ENCODE data around the gene PTGR2.

Gene PTGR2

DNA sequence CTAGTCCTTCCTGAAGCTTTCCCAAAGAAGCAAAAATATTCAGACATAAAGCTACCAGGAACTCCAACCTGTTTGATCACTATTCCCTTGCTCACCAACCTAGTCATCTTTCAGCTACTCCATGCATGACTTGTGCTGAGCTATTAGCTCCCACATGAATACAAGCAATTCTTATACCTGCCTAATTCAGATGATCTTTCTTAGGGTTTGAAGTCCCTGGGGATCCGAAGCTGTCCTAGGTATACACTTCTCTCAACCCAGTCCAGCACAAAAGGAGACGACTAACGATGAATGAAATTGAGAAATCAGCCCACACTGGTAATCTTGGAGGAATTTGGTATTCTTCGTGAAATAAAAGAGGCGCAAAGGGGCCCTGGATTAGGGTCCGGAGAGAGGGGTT lies 631 bp upstream of the PTGR2 start:
- Histone ChIP-seq H3K4me3 (ENCODE audit: low read length in 2 of 2) (peak overlapping the region; percentile 58 to 60), H2BK120ac (ENCODE audit: low read depth, low read length) (no peak overlapping the region), H3K36me3 (replicated peaks in 1 of 2; ENCODE audit: control insufficient read depth in 2 of 2, insufficient read depth in 2 of 2, low read length in 2 of 2) (no peaks in the 10 kb centered on the region), H3K27me3 (ENCODE audit: control insufficient read depth in 3 of 3, insufficient read depth in 3 of 3, low read depth in 1 of 3, low read length in 3 of 3) (no peaks in the 10 kb centered on the region), H3K4me1 (ENCODE audit: control insufficient read depth in 2 of 2, insufficient read depth in 1 of 2, low read depth in 1 of 2, low read length in 2 of 2) (peaks cover 3 to 5% of the 10 kb centered on the region in 2 donors), H3K27ac (replicated peaks; ENCODE audit: low read length) (peak overlapping the region; percentile 31), H4K8ac (ENCODE audit: low read depth, low read length) (no peak overlapping the region), H3K18ac (ENCODE audit: low read length) (no peak overlapping the region), H3K79me1 (ENCODE audit: low read depth, low read length) (peaks cover 2% of the 10 kb centered on the region), H3K9ac (ENCODE audit: low read depth, low read length, poor library complexity) (no peak overlapping the region), H3K9me3 (replicated peaks in 1 of 2; ENCODE audit: control insufficient read depth in 2 of 2, insufficient read depth in 1 of 2, low read depth in 1 of 2, low read length in 2 of 2) (no peaks in the 10 kb centered on the region), H2AFZ (ENCODE audit: low read length) (peak overlapping the region; percentile 89), H3K23ac (ENCODE audit: low read depth, low read length, poor library complexity) (no peak overlapping the region), H2BK15ac (ENCODE audit: low read length) (no peak overlapping the region), H2BK5ac (ENCODE audit: low read length) (no peak overlapping the region), H3K4me2 (ENCODE audit: insufficient read depth, low read length, poor library complexity, severe bottlenecking) (peak overlapping the region; percentile 54), H3K14ac (ENCODE audit: low read length) (no peak overlapping the region), H4K91ac (ENCODE audit: low read depth, low read length, poor library complexity) (no peak overlapping the region), H2BK12ac (ENCODE audit: low read length) (no peak overlapping the region), H2AK5ac (ENCODE audit: low read depth, low read length) (no peak overlapping the region), H3K4ac (ENCODE audit: low read length) (no peak overlapping the region)
- DNase-seq (ENCODE audit: low spot score), result no peak
- WGBS, 2 donors (ENCODE audit: extremely low coverage in 2 of 2, insufficient read length in 2 of 2, insufficient replicate concordance in 1 of 2), result no CpG with 5 or more reads among the region's 6 CpGs

DNA sequence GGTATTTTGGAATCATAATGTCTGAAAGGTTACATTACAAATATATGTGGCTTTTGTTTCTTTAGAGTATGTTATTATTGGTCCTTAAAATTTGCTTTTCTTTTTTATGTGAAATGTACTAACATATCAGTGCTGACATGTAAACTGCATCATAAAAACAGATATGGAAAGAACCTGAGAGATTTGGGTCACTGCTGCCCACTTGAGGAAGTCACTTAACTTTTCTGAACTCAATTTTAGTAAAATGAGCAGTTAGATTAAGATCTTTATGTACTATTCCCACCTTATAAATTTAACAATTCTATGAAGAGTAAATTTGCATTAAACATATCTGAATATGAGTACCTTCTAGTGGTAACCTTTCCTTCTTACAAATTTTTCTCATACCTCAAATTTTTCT lies 7.5 kb downstream of the PTGR2 start:
- Histone ChIP-seq H2BK120ac (ENCODE audit: low read depth, low read length) (no peak overlapping the region), H3K14ac (ENCODE audit: low read length) (no peak overlapping the region), H3K9me3 (replicated peaks in 1 of 2; ENCODE audit: control insufficient read depth in 2 of 2, insufficient read depth in 1 of 2, low read depth in 1 of 2, low read length in 2 of 2) (no peaks in the 10 kb centered on the region), H3K4ac (ENCODE audit: low read length) (no peak overlapping the region), H2BK15ac (ENCODE audit: low read length) (no peak overlapping the region), H3K4me1 (ENCODE audit: control insufficient read depth in 2 of 2, insufficient read depth in 1 of 2, low read depth in 1 of 2, low read length in 2 of 2) (no peaks in the 10 kb centered on the region), H3K4me2 (ENCODE audit: insufficient read depth, low read length, poor library complexity, severe bottlenecking) (no peak overlapping the region), H2BK12ac (ENCODE audit: low read length) (no peak overlapping the region), H3K79me1 (ENCODE audit: low read depth, low read length) (no peaks in the 10 kb centered on the region), H4K91ac (ENCODE audit: low read depth, low read length, poor library complexity) (no peak overlapping the region), H3K36me3 (replicated peaks in 1 of 2; ENCODE audit: control insufficient read depth in 2 of 2, insufficient read depth in 2 of 2, low read length in 2 of 2) (peaks cover 5 to 24% of the 10 kb centered on the region in 2 donors), H2BK5ac (ENCODE audit: low read length) (no peak overlapping the region), H3K9ac (ENCODE audit: low read depth, low read length, poor library complexity) (no peak overlapping the region), H4K8ac (ENCODE audit: low read depth, low read length) (no peak overlapping the region), H2AFZ (ENCODE audit: low read length) (no peak overlapping the region), H2AK5ac (ENCODE audit: low read depth, low read length) (no peak overlapping the region), H3K18ac (ENCODE audit: low read length) (no peak overlapping the region), H3K23ac (ENCODE audit: low read depth, low read length, poor library complexity) (no peak overlapping the region), H3K27ac (replicated peaks; ENCODE audit: low read length) (no peak overlapping the region), H3K4me3 (ENCODE audit: low read length in 2 of 2) (no peak overlapping the region), H3K27me3 (ENCODE audit: control insufficient read depth in 3 of 3, insufficient read depth in 3 of 3, low read depth in 1 of 3, low read length in 3 of 3) (no peaks in the 10 kb centered on the region)
- no peak for DNase-seq (ENCODE audit: low spot score)

DNA sequence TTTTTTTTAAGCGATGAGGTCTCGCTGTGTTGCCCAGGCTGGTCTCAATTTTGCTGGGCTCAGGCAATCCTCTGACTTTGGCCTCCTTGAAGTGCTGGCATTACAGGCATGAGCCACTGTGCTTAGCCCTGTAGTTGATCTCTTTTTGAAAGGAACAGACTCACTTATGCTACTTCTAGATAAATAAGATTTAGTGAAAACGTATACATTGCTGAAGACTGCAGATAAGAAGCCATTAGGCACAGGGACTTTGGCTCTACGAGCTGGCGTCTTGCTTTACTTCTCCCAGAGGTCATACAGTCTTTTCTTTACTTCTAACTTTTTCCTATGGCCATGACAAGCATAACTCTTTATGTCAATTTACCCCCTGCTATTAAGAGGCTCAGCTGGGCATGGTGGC lies 9.4 kb downstream of the PTGR2 start:
- Histone ChIP-seq H3K36me3 (replicated peaks in 1 of 2; ENCODE audit: control insufficient read depth in 2 of 2, insufficient read depth in 2 of 2, low read length in 2 of 2) (peaks cover 5 to 32% of the 10 kb centered on the region in 2 donors), H3K9me3 (replicated peaks in 1 of 2; ENCODE audit: control insufficient read depth in 2 of 2, insufficient read depth in 1 of 2, low read depth in 1 of 2, low read length in 2 of 2) (no peaks in the 10 kb centered on the region), H2BK5ac (ENCODE audit: low read length) (no peak overlapping the region), H3K27ac (replicated peaks; ENCODE audit: low read length) (no peak overlapping the region), H2BK120ac (ENCODE audit: low read depth, low read length) (no peak overlapping the region), H3K4me3 (ENCODE audit: low read length in 2 of 2) (no peak overlapping the region), H3K4me2 (ENCODE audit: insufficient read depth, low read length, poor library complexity, severe bottlenecking) (no peak overlapping the region), H3K79me1 (ENCODE audit: low read depth, low read length) (no peaks in the 10 kb centered on the region), H4K91ac (ENCODE audit: low read depth, low read length, poor library complexity) (no peak overlapping the region), H3K4ac (ENCODE audit: low read length) (no peak overlapping the region), H2AK5ac (ENCODE audit: low read depth, low read length) (no peak overlapping the region), H2AFZ (ENCODE audit: low read length) (no peak overlapping the region), H3K18ac (ENCODE audit: low read length) (no peak overlapping the region), H3K23ac (ENCODE audit: low read depth, low read length, poor library complexity) (no peak overlapping the region), H4K8ac (ENCODE audit: low read depth, low read length) (no peak overlapping the region), H3K27me3 (ENCODE audit: control insufficient read depth in 3 of 3, insufficient read depth in 3 of 3, low read depth in 1 of 3, low read length in 3 of 3) (no peaks in the 10 kb centered on the region), H2BK15ac (ENCODE audit: low read length) (no peak overlapping the region), H3K4me1 (ENCODE audit: control insufficient read depth in 2 of 2, insufficient read depth in 1 of 2, low read depth in 1 of 2, low read length in 2 of 2) (no peaks in the 10 kb centered on the region), H2BK12ac (ENCODE audit: low read length) (no peak overlapping the region), H3K9ac (ENCODE audit: low read depth, low read length, poor library complexity) (no peak overlapping the region), H3K14ac (ENCODE audit: low read length) (no peak overlapping the region)
- WGBS, 2 donors (ENCODE audit: extremely low coverage in 2 of 2, insufficient read length in 2 of 2, insufficient replicate concordance in 1 of 2), result no CpG with 5 or more reads among the region's 5 CpGs
- no peak for DNase-seq (ENCODE audit: low spot score)

DNA sequence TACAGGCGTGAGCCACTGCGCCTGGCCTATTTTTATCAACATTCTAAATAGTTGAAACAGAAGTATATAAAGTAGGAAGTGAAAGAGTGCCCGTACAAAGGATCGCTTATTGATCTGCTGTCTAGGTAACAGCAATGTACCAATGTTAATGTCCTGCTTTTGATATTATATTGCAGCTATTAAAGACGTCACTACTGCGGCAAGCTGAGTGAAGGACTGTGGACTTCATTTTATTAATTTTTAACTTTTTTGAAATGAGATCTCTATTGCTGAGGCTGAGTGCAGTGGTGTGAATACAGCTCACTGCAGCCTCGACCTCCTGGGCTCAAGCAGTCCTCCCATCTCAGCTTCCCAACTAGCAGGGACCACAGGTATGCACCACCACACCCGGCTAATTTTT lies 10.8 kb downstream of the PTGR2 start:
- Histone ChIP-seq H3K9ac (ENCODE audit: low read depth, low read length, poor library complexity) (no peak overlapping the region), H3K27ac (replicated peaks; ENCODE audit: low read length) (no peak overlapping the region), H4K8ac (ENCODE audit: low read depth, low read length) (no peak overlapping the region), H3K36me3 (replicated peaks in 1 of 2; ENCODE audit: control insufficient read depth in 2 of 2, insufficient read depth in 2 of 2, low read length in 2 of 2) (peaks cover 5 to 32% of the 10 kb centered on the region in 2 donors), H3K14ac (ENCODE audit: low read length) (no peak overlapping the region), H2BK15ac (ENCODE audit: low read length) (no peak overlapping the region), H3K4me2 (ENCODE audit: insufficient read depth, low read length, poor library complexity, severe bottlenecking) (no peak overlapping the region), H3K4me1 (ENCODE audit: control insufficient read depth in 2 of 2, insufficient read depth in 1 of 2, low read depth in 1 of 2, low read length in 2 of 2) (no peaks in the 10 kb centered on the region), H2BK12ac (ENCODE audit: low read length) (no peak overlapping the region), H2BK5ac (ENCODE audit: low read length) (no peak overlapping the region), H3K4ac (ENCODE audit: low read length) (no peak overlapping the region), H3K79me1 (ENCODE audit: low read depth, low read length) (no peaks in the 10 kb centered on the region), H2AK5ac (ENCODE audit: low read depth, low read length) (no peak overlapping the region), H3K23ac (ENCODE audit: low read depth, low read length, poor library complexity) (no peak overlapping the region), H3K27me3 (ENCODE audit: control insufficient read depth in 3 of 3, insufficient read depth in 3 of 3, low read depth in 1 of 3, low read length in 3 of 3) (no peaks in the 10 kb centered on the region), H3K4me3 (ENCODE audit: low read length in 2 of 2) (no peak overlapping the region), H2BK120ac (ENCODE audit: low read depth, low read length) (no peak overlapping the region), H4K91ac (ENCODE audit: low read depth, low read length, poor library complexity) (no peak overlapping the region), H3K18ac (ENCODE audit: low read length) (no peak overlapping the region), H3K9me3 (replicated peaks in 1 of 2; ENCODE audit: control insufficient read depth in 2 of 2, insufficient read depth in 1 of 2, low read depth in 1 of 2, low read length in 2 of 2) (no peaks in the 10 kb centered on the region), H2AFZ (ENCODE audit: low read length) (no peak overlapping the region)
- DNase-seq (ENCODE audit: low spot score), result no peak
- no CpG with 5 or more reads among the region's 8 CpGs for WGBS, 2 donors (ENCODE audit: extremely low coverage in 2 of 2, insufficient read length in 2 of 2, insufficient replicate concordance in 1 of 2)

All from neuronal stem cell (in vitro differentiated cells).